Dedifferentiated amniotic fluid mesenchymal stem cell (primary cell): Measurements from ENCODE around the gene PTPRT.

Experiments
- DNase-seq: peaks from one replicate; pipeline ENCODE4 v3.0.0-alpha.2; 2016; ENCODE audit errors: extremely low spot score

The PTPRT gene

DNA sequence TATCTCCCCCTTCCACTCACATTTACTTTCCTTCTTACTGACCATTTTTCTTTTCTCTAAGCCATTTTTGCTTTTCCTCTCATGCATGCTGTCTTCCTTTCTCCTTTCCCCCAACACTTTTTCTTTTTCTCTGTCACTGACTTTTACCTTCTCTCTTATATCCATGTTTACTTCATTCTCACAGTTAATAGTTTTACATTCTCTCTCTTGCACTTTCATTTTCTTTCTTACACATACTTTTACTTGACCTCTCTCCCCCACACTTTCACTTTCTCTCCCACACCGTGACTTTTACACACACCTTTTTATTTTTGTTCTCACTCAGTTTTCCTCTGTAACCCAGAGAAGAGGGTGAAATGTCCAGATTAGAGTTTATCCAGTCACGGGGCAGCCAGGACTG is 636.3 kb downstream of the PTPRT start:
- no peak for DNase-seq

- DNase-seq = no peak
These were observed 640.2 kb downstream of the PTPRT start for GRCh38 chr20:42549496-42549895.

DNA sequence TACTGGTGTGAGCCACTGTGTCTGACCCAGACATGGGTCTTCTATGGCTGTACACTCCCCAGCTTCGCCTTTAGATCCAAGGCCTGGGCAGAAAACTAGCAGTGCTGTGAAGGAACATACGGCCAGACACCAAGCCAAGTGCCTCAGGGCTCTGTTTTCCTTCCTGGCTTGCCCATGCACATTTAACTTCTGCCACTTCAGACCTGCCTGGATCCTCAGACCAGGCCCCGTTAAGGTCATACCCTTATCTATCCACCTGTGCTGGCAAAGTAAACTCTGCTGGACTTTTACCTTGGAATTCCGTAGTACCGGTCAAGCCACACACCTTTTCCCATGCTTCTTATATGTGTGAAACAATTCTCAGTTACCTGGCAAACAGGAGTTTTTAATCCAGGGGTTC is 644.8 kb downstream of the PTPRT start:
- no peak for DNase-seq

DNA sequence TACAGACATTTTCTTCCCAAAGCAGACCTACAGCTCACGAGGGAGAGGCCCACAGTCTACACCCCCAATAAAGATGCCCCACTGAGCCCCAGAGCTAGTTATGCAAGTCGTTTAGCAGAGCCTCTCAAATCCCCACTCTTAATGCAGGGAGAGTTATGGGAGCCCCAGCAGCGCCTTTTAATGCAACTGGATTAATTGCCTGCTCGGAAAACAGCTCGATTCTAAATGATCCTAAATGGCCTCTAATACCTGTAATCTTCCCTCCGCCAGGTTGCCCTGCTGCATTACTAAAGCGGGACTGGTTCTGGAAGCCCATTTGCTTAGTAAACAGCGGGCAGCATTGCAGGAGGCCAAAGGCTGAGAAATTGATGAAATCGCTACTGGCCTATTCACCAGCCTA is 656.9 kb downstream of the PTPRT start:
- DNase-seq = no peak

GRCh38 chr20:42531508-42531961 is 658.2 kb downstream of the PTPRT start:
- DNase-seq = no peak

- DNase-seq = no peak
These were observed 658.8 kb downstream of the PTPRT start for GRCh38 chr20:42530855-42531448.

DNA sequence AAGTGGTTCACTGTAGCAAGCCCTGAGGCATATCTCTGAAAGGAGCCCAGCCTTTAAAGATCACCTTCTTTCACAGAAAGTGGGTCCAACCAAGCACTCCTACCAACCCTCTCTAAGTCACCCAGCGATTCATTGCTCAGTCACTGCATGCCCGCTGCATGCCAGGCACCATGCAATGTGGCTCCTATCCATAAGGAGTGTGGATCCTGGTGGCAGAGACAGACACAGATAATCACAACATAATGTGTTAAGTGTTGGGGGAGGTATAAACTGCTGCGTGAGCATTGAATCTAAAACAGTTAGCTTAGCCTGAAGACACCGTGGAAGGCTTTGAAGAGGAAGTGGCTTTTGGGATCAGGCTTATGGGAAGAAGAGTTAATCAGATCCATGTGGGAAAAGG is 659.5 kb downstream of the PTPRT start:
- DNase-seq = no peak

- DNase-seq = no peak
These were observed 665.6 kb downstream of the PTPRT start for GRCh38 chr20:42524058-42524457.

DNA sequence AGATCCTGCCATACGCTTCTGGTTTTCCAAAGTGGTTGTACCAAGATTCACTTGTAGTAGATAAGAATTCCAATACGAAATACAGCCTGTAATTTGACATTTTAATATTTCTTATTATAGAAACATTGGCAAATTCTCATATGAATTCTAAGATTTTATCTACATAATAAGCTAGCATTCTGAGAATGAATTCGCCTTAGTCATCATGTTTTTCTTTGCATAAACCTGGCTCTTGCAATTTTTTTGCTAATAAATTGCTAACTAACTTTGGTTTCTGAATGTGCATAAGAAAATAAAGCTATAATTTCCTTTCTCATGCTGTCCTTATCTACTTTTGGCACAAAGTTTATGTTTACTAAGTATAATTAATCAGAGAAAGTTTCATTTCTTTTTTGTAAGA is 673.0 kb downstream of the PTPRT start:
- no peak for DNase-seq

- DNase-seq = no peak
These were observed 679.0 kb downstream of the PTPRT start for GRCh38 chr20:42510686-42511085.

DNA sequence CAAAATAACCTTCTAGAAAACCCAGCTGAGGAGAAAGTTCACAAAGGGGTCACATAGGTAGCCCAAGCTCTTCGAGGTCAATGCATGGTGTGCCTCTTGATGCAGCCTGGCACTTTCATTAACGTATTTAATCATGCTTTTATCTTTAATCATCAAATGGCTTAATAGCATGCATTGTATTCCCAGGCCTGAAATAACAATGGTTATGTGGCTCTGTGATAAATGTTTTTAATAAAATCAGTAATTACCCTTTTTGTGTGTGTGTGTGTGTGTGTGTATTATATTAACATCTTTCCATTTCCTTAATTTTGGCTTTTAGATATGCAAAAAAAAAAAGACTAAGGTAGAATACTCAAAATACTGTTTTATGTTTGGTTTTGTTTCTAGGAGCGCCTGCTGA is 681.8 kb downstream of the PTPRT start:
- DNase-seq = no peak

DNA sequence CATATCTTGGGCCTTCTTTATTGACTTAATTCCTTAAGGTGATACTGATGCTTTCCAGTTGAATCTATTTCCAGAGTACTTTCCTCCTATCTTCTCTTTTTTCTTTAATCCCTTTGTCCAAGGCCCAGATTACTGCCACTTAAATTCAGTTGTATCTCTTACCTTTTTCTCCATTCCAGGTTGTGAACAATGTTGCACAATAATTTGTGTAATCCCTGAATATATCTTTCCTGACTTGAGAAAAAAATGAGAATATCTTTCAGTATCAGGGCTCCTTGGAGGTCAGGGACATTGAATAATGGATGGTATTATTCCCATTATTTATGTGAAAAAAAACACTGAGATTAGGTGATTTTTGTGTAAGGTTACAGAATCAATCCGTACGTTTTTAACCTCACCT is 683.3 kb downstream of the PTPRT start:
- DNase-seq = no peak

- no peak for DNase-seq
These were observed 687.1 kb downstream of the PTPRT start for GRCh38 chr20:42502591-42502990.

DNA sequence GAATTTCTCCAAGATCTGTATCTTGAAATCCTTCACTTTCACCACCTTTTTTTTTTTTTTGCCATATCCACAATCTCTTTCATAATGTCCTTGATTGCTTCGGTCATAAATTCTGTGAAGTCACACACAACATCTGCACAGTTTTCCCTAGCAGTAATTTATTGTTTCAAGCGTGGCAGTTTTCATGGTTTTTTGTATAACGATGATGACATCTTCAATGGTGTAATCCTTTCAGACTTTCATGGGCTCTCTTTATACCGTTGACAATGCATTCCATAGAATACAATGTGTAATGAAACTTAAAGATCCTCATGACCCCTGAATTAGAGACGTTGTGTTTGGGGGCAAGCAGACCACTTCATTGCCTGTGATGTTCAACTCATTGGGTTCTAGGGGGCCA is 693.1 kb downstream of the PTPRT start:
- no peak for DNase-seq

DNA sequence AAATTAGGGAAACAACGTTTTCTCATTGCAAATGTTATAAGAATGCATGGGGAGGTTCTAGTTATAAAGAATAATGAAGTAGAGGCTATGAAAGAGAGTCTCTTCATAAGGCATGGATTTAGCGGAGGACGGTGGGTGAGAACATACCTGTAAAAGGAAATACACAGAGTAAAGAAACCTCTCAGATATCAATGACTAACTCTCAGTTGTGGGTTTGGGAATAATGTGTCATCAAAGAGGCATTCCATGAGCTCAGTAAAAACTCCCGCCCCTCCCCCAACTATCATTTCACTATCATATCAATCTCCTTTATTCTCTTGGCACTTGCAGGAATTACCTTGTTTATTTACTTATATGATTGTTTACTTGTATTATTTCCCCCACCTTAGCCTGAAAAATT is 695.4 kb downstream of the PTPRT start:
- DNase-seq = no peak

- no peak for DNase-seq
These were observed 696.7 kb downstream of the PTPRT start for GRCh38 chr20:42493001-42493400.

- no peak for DNase-seq
These were observed 697.4 kb downstream of the PTPRT start for GRCh38 chr20:42492290-42492689.

- no peak for DNase-seq
These were observed 704.1 kb downstream of the PTPRT start for GRCh38 chr20:42485556-42485955.

DNA sequence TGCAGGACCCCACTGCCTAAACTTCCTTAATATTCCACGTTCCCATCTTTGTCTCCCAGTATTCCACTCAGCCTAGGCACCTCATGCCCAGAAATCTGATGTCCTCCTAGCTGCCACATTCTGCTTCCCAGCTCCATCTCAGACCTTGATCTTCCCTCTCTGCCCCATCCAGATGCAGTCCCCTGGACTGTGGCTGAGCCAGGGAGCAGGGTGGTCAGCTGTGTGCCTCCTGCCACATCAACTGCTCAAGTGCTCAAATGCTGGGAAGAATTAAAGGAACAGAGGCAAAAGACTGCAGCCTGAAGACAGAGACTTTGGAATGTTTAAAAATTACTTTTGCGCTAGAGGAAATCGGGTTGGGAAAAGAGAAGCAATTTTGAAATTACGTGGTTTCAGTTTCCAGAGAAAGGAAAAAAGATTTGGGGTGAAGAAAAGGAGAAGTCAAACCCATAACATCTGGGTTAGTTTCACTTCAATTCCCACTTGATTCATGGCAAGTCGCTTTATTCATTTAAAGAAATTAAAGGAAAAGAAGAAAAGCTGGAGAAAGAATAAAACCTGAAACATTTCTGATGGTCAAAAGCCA is 704.8 kb downstream of the PTPRT start:
- no peak for DNase-seq

GRCh38 chr20:42484335-42484734 is 705.4 kb downstream of the PTPRT start:
- DNase-seq = no peak

GRCh38 chr20:42483730-42484303 is 705.9 kb downstream of the PTPRT start:
- no peak for DNase-seq

GRCh38 chr20:42482808-42483207 is 706.9 kb downstream of the PTPRT start:
- no peak for DNase-seq

DNA sequence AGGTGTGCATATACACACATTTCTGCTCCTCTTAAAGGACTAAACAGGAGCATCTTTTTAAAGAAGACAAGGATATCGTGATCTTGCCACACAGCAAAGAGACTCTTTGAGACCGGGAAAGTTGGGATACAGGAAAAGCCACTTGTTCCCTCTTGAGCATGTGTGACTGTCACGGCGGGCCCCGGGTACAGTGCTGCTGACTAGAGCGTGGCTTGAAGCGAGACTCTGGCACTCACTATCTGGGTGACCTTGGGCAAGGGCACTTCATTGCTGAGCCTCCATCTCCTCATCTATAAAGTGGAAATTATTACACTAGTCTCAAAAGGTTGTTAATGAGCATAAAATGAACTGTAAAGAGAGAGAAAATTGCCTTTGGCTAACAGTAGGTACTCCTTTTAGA is 713.9 kb downstream of the PTPRT start:
- DNase-seq = no peak

GRCh38 chr20:42474646-42475045 is 715.1 kb downstream of the PTPRT start:
- DNase-seq = no peak
